HS-27A (cell line): ENCODE measurements around the gene CDYL2.
"Not testable (repeated sequence)": the region's sequence is repeated elsewhere in the genome, so short reads cannot be mapped to it uniquely, and the experiment has no call there.

Experiments
- DNase-seq: peaks from one replicate; pipeline ENCODE4 v3.0.0-alpha.2; 2012; ENCODE audit warnings: low read depth, missing footprints

Gene CDYL2

DNA sequence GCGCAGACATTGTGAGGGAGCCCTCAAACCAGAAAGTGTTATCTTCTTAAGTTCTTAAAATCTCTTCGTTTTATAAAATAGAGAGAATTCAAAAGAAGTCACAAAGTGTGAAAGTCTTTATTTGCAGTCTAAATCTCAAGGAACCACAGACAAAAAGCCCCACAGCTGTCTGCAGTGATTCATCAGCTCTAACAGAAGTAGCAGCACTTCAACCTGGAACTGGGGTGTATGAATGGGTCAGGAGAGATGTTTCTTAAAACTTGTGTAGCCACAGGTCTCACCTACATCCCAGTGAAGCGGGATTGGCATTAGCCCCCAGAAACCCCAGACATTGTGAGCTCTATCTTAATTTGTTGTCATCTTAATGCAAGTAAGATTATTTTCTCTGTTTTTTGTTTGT lies 61.1 kb downstream of the CDYL2 start:
- DNase-seq, result no peak

DNA sequence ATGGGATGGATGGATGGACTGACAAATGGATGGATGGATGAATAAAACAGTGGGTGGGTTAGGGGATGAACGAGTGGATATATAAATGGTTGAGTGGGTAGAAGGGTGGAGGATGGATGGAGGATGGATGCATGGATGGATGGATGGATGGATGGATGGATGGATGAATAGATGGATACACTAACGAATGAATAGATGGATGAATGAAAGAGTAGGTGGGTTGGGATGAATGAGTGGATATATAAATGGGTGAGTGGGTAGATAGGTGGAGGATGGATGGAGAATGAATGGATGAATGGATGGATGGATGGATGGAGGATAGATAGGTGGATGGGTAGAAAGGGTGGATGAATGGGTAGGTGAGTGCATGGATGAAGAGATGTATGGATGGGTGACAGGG lies 62.1 kb downstream of the CDYL2 start:
- no peak for DNase-seq

DNA sequence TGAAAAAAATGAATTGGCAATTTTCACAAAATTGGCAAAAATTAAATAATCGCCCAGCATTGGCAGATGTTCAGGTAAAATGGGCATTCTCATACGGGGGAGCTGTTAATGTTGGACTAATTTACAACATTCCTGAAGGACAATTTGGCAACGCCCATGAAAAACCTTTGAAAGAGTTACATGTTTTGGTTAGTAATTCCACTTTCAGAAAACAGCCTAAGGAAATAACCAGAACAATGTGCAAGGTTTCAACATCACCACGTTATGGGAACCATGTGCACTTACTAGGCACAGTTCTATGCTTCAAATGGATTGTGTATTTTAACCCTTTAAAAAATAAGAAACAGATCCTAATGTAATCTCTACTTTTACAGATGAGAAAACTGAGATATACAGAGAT lies 62.7 kb downstream of the CDYL2 start:
- no peak for DNase-seq

DNA sequence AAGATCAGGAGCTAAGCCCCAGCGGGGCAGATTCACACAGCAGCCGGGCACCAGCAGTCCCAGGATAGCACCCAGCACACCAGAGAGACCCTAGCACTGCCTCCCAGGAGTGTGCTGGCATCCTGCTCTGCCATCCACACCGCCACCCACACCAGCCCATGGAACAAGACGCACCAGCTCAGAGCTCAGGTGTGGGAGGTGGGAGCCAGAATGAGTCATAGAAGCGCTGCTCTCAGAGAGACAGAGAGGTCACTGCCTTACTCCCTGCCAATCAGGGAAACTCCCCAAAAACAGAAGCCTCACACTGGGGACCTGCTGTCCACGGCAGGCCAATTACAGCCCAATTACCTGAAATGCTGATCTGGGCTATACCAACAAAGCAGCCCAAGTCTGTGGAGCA lies 64.9 kb downstream of the CDYL2 start:
- DNase-seq, result no peak

DNA sequence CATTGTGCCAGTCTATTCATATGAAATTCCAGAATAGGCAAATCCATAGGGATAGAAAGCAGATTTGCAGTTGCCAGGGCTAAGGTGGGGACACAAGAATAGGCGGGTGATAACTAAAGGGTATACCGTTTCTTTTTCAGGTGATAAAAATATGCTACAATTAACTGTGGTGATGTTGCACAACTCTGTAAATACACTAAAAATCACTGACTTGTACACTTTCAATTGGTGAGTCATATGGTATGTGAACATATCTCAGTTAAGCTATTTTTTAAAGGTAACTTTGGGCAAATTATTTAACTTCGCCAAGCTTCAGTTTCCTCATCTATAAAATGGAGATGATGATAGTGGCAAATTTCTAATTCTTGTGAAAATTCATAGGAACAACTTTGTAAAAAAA lies 65.9 kb downstream of the CDYL2 start:
- no peak for DNase-seq

DNA sequence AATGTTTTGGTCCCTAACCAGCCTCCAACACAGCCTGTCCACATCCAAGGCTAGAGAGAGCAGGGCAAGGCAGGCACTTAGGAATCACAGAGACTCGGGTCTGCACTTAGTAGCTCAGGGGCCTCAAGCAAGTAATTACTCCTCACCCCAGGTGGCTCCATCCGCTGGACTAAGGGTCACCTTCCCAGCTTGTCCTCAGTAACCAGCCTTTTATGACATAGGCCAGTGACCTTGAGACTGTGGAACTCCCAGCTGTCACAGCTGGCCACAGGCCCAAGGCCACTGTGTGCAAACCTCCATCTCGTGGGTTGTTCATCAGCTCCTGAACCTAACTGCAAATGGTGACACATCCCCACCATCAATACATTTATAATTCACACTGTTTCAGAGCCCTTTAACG lies 68.6 kb downstream of the CDYL2 start:
- no peak for DNase-seq

DNA sequence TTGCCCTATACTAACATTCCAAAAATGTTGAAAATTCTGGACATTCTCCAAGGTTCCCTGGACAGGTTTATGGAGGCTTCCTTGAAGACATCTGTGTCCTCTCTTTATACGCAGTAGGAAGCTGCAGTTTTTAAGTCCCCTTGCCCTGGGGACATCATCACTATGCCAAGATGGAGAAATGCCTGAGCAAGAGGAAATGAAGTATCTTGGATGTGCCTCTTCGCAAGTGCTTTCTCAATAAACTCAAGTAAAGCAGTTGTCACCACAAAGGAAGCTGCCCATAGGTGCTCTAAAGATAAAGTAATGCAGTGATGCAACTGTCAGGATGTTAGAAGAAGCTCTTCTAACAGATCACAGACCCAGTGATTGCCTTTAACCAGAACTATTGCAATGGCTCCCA lies 71.0 kb downstream of the CDYL2 start:
- DNase-seq, result no peak

DNA sequence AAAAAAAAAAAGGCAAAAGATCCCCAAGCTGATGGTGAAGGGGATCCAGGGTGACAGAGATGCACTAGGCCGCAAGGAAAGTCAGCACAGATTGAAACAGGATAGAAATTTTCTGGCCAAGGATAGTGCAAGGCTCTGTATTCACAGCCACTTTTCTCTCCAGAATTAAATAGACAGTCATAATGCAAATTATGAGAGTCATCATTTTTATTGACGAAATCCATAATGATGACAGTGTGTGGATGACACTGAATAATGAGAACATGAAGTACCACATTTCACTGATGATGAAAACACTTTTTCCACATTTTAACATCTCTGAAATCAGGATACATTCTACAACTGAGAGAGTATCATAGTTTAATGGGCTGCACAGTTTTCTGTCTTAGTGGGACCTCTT lies 72.5 kb downstream of the CDYL2 start:
- no peak for DNase-seq

DNA sequence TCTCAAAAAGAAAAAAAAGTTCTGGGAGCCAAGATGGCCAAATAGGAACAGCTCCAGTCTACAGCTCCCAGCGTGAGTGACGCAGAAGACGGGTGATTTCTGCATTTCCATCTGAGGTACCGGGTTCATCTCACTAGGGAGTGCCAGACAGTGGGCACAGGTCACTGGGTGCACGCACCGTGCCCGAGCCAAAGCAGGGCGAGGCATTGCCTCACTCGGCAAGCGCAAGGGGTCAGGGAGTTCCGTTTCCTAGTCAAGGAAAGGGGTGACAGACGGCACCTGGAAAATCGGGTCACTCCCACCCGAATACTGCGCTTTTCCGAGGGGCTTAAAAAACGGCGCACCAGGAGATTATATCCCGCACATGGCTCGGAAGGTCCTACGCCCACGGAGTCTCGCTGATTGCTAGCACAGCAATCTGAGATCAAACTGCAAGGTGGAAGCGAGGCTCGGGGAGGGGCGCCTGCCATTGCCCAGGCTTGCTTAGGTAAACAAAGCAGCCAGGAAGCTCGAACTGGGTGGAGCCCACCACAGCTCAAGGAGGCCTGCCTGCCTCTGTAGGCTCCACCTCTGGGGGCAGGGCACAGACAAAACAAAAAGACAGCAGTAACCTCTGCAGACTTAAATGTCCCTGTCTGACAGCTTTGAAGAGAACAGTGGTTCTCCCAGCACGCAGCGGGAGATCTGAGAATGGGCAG lies 77.2 kb downstream of the CDYL2 start:
- not testable (repeated sequence) for DNase-seq

DNA sequence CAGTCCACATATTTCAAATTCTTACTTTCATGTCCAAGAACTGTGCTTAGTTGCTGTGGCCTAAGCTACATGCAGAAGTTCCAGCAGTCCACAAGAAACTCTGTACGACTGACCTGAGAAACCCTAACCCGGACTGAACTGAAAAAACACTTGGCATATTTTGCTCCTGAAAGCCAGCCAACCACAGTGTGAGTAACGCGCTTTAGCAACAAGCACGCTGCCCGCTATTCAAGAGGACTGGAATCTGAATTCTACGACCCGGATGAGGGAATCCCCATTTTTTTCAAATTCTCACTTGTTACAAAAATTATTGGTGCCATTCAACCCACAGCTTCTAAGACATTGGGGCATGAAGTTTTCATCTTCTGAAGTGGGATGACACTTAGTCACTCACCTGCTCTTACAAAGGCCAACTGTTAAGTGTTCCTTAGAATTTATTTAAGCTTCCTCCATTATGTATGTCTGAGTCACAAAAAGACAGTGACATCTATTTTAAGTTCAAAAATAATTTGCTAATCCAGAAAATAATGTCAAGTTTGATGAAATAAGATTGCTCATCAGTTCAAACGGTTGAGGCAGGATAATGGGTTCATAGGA lies 78.7 kb downstream of the CDYL2 start:
- DNase-seq, result no peak

DNA sequence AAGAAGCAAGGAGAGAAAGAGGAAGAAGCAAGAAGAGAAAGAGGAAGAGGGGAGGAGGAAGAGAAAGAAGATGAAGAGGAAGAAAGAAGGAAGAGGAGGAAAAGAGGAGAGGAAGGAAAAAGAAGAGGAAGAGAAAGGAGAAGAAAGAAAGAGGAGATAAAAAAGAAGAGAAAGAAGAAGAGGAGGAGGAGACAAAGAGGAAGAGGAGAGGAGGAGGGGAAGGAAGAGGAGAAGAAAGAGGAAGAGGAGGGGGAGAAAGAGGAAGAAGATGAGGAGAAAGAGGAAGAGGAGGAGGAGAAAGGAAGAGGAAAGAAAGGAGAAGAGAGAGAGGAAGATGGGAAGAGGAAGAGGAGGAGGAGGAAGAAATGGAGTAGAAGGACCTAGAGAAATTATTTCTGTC lies 80.4 kb downstream of the CDYL2 start:
- DNase-seq, result no peak

DNA sequence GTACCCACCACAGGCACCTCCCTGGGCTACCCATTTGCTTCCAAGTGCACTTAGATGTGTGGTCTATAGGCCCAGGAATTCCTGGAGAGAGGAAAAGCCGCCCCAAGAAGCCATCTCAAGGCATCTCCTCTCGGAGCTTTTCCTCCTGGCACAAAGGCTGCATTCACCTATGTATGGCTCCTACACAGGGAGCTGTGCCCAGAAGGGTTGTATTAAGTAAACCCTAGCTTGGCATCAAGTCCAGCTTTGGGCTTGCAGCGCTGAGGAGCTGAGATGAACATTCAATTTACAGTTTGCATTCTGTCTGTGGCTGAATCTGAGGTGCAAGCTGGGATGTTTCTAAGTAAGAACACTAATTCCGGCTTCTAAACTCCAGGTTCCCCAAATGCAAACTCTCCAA lies 81.3 kb downstream of the CDYL2 start:
- DNase-seq, result no peak

DNA sequence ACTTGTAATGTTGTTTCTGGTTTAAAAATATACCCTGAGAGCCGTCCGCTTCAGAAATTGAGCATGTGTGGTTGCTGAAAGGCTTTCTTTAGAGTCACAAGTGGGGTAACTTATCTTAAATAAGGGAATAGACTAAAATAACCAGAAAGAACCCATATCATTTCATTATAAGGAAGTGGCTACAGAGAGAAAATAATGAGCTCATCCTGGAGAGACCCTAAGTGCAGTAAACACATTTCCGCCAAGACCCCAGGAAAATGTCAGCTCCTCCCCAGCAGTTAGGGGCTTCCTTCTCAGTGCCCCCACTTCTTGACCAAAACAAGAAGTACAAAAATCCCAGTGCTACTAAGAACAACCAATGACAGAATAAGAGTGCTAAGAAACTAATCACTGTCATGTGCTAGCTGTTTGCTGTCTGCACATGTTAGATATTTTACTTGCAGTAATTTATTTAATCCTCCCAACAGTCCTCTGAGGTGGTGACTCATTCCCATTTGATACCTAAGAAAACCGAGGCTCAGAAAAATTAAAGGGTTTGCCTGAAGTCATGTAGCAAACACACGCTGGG lies 83.5 kb downstream of the CDYL2 start:
- no peak for DNase-seq

DNA sequence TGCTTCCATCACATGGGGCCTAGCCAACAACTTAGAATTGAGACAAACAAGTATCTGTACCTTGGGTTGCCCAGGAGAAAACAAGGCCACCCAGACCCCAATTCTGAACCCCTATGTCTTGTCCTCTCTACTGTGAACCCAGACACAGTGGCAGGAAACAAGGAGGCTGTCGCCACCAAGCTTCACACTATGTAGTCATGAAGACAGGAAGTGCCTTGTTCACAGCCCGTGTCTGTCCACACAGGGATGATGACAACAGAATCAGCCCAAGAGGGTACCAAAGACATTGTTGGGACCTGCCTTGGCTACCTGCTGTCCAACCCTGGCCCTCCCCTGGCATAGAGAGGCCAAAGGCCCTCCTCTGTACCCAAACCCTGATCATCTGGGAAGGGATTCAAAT lies 84.8 kb downstream of the CDYL2 start:
- no peak for DNase-seq

DNA sequence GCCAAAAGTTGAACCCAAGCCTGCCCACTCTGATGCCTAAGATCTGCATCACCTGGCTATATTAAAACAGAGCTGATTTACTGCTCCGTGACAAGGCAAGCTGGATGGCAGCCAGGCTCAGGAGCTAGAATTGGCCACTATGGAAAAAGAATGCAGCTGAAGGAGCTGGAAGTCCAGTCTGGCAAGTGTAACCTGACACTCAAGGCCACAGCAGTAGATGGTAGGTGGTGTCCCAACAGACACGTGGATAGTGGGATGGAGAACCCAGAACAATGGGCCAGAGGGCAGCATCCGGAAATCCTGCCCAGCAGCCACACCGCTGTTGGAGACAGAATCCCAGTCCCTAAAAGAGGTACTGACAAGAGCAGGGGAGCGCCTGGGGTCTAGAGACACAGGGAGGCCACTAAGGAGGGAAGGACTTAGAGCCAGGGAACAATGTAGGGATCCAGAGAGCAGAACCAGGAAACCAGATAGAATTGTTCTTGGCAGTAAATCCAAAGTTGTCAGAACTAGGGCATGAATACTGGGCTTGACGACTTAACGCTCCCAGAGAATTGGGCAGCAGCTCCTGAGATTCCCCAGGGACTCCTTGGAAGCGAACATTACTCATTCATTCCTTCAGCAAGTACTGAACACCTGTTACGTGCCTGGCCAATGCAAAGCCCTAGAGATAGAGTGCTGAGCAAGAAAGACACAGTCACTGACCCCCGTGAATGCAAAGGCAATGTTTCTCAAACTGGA lies 85.7 kb downstream of the CDYL2 start:
- no peak for DNase-seq

DNA sequence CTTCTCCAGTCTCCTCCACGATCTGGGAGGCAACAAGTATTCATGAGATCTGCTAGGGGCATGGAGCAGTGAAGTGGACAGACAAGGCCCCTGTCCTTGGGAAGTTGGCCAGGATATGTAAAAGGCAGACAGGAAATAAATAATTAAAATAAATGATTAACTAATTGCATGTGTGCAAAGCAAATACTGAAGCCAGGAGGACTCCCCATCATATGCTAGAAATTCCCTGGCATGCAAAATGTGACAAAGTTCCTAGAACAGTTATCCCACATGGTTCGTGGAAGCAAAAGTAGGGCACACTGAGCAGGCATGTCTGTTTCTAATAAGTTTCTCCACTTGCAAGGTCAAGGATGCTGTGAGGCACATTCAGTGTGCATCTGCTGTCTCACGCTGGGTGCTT lies 86.8 kb downstream of the CDYL2 start:
- no peak for DNase-seq

DNA sequence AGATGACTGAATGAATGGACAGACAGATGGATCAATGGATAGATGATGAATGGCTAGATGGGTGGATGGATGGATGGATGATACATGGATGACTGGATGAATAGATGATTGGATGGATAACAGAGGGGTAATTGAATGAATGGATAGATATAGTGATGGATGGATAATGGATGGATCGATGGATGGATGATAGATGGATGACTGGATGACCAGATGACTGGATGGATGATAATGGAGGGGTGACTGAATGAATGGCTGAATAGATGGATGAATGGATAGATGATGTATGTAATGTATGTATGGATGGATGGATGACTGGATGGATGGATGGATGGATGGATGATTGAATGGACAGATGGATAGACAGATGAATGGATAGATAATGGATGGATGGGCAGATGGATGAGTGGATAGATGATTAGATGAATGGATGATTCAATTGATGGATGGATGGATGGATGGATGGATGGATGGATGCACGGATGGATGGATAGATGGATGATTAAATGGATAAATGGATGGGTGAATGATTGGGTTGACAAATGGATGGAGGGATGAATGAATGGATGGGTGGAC lies 87.7 kb downstream of the CDYL2 start:
- no peak for DNase-seq

DNA sequence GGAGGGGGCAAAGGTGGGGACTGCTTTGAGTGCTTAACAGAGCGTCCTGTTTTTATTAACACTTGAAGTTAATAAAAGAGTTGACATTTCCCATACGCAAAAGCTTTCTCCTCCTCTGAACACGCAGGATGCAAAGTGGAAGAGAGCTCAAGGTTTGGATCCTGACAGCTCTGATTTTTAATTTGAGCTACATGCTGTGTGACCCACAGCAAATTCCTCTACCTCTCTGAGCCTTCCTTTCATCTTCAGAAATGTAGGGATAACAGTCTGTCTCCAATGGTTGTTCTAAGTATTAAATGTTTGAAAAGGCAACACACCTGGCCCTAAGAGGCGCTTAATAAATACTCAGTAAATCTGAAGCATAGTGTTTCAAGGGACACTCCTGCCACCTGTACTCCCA lies 93.0 kb downstream of the CDYL2 start:
- DNase-seq, result no peak

DNA sequence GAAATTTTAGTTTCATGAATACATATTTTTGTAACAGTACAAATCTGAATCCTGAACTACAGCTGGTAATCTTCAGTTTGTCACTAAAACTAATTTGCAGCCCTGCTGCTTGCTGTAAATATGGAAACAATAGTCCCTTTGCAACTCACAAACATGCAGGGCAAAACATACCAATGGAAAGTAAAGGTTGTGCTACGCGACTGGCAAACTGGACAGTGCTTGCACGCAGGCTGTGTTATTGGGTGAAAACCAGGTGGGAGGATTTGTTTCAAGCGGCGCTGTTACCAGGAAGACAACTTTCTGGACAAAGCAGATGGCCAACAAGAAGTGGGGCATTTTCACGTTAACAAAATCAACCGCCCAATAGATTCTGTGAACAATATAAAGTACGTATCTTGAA lies 93.5 kb downstream of the CDYL2 start:
- DNase-seq, result no peak

DNA sequence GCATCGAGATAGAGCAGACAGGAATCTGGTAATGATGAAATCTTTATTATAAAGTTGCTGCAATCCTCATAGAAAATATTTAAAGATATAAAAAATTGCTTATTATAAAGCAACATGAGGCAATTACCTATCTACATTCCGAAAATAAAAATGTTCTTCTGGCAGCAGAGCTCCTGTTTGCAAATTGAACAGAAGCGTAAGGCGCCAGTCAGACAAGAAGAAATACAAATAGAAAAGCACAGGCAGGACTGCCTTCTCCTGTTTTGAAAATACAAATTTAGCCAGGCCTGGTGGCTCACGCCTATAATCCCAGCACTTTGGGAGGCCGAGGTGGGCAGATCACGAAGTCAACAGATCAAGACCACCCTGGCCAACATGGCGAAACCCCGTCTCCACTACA lies 95.6 kb downstream of the CDYL2 start:
- no peak for DNase-seq

DNA sequence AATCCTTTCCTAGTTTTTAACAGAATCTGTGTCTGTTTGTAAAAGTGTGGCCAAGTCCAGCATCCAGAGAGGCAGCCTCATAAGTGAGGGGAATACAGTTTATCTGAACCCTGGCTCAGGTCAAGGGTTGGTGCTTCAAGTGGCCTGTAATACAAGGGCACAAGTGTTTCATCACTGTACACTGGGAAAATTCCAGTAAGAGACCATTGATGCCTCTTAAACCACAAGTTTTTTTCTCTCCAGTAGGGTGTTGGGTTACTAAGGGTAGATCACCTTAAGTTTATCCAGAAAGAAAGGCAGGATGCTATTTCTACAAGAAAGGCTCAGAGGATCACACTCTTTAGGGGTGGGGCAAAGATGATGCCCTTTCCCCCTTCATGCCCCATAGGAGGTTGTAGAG lies 96.7 kb downstream of the CDYL2 start:
- DNase-seq, result no peak

DNA sequence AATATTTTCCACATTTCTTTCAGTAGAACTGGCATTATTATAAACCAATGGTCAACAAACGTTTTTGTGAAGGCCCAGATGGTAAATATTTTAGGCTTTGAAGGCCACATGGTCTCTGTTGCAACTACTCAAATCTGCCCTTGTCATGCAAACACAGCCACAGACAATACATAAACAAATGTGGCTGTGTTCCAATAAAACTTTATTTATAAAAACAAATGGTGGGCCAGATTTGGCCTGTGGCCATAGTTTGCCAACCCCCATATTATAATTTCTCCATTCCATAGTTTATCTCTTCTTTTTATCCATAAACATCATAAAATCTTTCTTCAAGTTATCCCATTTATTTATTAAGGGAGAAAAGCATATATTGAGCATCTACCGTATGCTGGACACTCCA lies 98.8 kb downstream of the CDYL2 start:
- DNase-seq, result no peak
